SH-SY5Y (cell line): Measurements from ENCODE around the gene ZNF782.

ENCODE experiments used
- GATA2 ChIP-seq: IDR thresholded peaks from 2 replicates; pipeline ENCODE4 v1.6.1; 2011; ENCODE audit warnings: mild to moderate bottlenecking, low read depth, low read length
- GATA3 ChIP-seq: IDR thresholded peaks from 2 replicates; pipeline ENCODE4 v1.6.1; 2011; ENCODE audit warnings: low read depth, mild to moderate bottlenecking, low read length, moderate library complexity

- TF ChIP-seq GATA2 (no peak), GATA3 (no peak)
These were observed 10.3 kb downstream of the ZNF782 start for GRCh38 chr9:96844040-96844439.
